Vagina (tissue), 2 donors: ENCODE data around the gene LRWD1.
"Not testable (repeated sequence)": the region's sequence is repeated elsewhere in the genome, so short reads cannot be mapped to it uniquely, and the experiment has no call there.

Experiments
- POLR2A ChIP-seq, 2 donors: fragments of 450-650 bp; IDR thresholded peaks; one replicate each; pipeline ENCODE4 v1.6.1; 2017; ENCODE audit warnings: antibody characterized with exemption in 2 of 2, mild to moderate bottlenecking in 2 of 2, moderate library complexity in 2 of 2
- POLR2AphosphoS5 ChIP-seq, 2 donors: sonication (generic); formaldehyde crosslinking; IDR thresholded peaks; one replicate each; pipeline ENCODE4 v1.9.0; 2017; ENCODE audit warnings: antibody characterized with exemption in 2 of 2, mild to moderate bottlenecking in 2 of 2, low read depth in 1 of 2; ENCODE audit not compliant: insufficient read depth in 1 of 2
- TF ChIP-seq, protein P1 (sequence below), 3 experiments: fragments of 450-650 bp in 2 of 3; fragments of 200-600 bp in 1 of 3; sonication (generic) in 1 of 3; IDR thresholded peaks; one replicate each; pipeline ENCODE4 v1.5.1; 2017 to 2019; ENCODE audit warnings: antibody characterized with exemption in 3 of 3, mild to moderate bottlenecking in 2 of 3, moderate library complexity in 2 of 3

DNA sequence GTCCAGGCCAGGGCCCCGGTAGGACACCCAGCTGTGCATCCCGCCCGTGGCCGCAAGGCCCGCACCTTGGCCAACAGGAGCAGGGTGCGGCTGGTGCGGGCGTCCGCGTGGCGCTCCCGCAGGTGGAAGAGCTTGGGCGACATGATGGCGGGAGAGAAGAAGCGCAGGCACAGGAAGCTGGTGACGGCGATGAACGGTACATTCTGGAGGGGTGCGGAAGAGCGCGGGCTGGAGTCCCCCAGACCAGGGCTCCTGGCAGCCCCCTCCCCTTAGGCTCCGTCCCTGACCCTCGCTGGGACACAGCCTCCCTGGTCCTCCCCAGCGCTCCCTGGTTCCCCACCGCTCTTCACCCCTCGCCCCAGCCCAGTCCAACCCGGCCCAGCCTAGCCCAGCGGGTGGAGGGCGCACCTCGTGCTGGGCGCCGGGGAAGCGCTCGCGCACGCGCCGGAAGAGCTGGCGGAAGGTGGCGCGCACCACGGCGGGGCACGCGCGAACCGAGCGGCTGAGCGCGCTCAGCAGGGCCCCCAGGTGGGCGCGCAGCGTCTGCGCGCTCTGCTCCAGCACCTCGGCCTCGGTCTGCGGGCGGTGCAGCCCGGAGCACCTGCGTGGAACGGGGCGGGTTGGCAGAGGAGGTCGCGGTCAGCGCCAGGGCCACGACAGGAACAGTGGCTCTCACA, 29.8 kb downstream of the LRWD1 start:
- TF ChIP-seq, protein P1, sequence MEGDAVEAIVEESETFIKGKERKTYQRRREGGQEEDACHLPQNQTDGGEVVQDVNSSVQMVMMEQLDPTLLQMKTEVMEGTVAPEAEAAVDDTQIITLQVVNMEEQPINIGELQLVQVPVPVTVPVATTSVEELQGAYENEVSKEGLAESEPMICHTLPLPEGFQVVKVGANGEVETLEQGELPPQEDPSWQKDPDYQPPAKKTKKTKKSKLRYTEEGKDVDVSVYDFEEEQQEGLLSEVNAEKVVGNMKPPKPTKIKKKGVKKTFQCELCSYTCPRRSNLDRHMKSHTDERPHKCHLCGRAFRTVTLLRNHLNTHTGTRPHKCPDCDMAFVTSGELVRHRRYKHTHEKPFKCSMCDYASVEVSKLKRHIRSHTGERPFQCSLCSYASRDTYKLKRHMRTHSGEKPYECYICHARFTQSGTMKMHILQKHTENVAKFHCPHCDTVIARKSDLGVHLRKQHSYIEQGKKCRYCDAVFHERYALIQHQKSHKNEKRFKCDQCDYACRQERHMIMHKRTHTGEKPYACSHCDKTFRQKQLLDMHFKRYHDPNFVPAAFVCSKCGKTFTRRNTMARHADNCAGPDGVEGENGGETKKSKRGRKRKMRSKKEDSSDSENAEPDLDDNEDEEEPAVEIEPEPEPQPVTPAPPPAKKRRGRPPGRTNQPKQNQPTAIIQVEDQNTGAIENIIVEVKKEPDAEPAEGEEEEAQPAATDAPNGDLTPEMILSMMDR (IDR thresholded peaks at IDR 0.05) = not testable (repeated sequence)
- not testable (repeated sequence) for TF ChIP-seq POLR2A (IDR thresholded peaks at IDR 0.05); POLR2AphosphoS5 (IDR thresholded peaks at IDR 0.05; ENCODE audit: insufficient read depth in 1 of 2, low read depth in 1 of 2)
